GM23338 (cell line): Measurements from ENCODE around the gene RASGRP1. TPM values are rescaled to one million over a fixed set of nuclear protein-coding genes. Genes with fewer than 3 reads are reported as not detected.

Source experiments
- ATAC-seq: fragments of 200-7000 bp; cut with Tn5 transposase; 3 replicates; pipeline ENCODE4 v1.9.1; 2020
- DNase-seq: peaks from one replicate; pipeline ENCODE4 v3.0.0-alpha.2; 2015; ENCODE audit warnings: low spot score
- H2AFZ ChIP-seq: fragments of 200-600 bp; sonication (generic); 2 replicates; pipeline ENCODE4 v1.8.0; 2016; ENCODE audit warnings: antibody characterized with exemption, mild to moderate bottlenecking, moderate library complexity
- H3F3A ChIP-seq: fragments of 200-600 bp; sonication (generic); replicated peaks from 2 replicates; pipeline ENCODE4 v1.8.0; 2017; ENCODE audit warnings: antibody characterized with exemption, mixed run types, low read depth
- H3K27ac ChIP-seq: fragments of 200-600 bp; sonication (generic); 2 replicates; pipeline ENCODE4 v1.6.1; 2016; ENCODE audit warnings: low read depth
- H3K27me3 ChIP-seq: fragments of 200-600 bp; sonication (generic); 2 replicates; pipeline ENCODE4 v1.8.0; 2016; ENCODE audit warnings: mild to moderate bottlenecking, mixed run types, moderate library complexity; ENCODE audit not compliant: insufficient read depth
- H3K36me3 ChIP-seq: fragments of 200-600 bp; sonication (generic); 2 replicates; pipeline ENCODE4 v1.8.0; 2016; ENCODE audit warnings: mild to moderate bottlenecking; ENCODE audit not compliant: insufficient read depth
- H3K4me1 ChIP-seq: fragments of 200-600 bp; sonication (generic); 2 replicates; pipeline ENCODE4 v1.8.0; 2016; ENCODE audit warnings: mild to moderate bottlenecking, moderate library complexity; ENCODE audit not compliant: insufficient read depth
- H3K4me2 ChIP-seq: fragments of 200-600 bp; sonication (generic); 2 replicates; pipeline ENCODE4 v1.7.1; 2017; ENCODE audit warnings: mixed run types
- H3K4me3 ChIP-seq: fragments of 200-600 bp; sonication (generic); 2 replicates; pipeline ENCODE4 v1.6.1; 2016; ENCODE audit warnings: mixed run types
- H3K79me2 ChIP-seq: fragments of 200-600 bp; sonication (generic); replicated peaks from 2 replicates; pipeline ENCODE4 v1.8.0; 2017; ENCODE audit warnings: mild to moderate bottlenecking; ENCODE audit not compliant: insufficient read depth
- H3K9me2 ChIP-seq: fragments of 200-600 bp; sonication (generic); 2 replicates; pipeline ENCODE4 v1.8.0; 2017; ENCODE audit not compliant: insufficient read depth
- H4K20me1 ChIP-seq: fragments of 200-600 bp; sonication (generic); replicated peaks from 2 replicates; pipeline ENCODE4 v1.8.0; 2017; ENCODE audit warnings: mild to moderate bottlenecking; ENCODE audit not compliant: insufficient read depth
- H3K27ac Mint-ChIP-seq: 2 replicates; pipeline ENCODE4 v1.8.0; 2020; ENCODE audit warnings: inconsistent platforms, mild to moderate bottlenecking, moderate library complexity, mixed read lengths
- H3K27me3 Mint-ChIP-seq: 3 replicates; pipeline ENCODE4 v1.8.0; 2022; ENCODE audit warnings: low read depth, mild to moderate bottlenecking, moderate library complexity, mixed read lengths, inconsistent platforms; ENCODE audit not compliant: insufficient read depth, poor library complexity
- H3K36me3 Mint-ChIP-seq: 3 replicates; pipeline ENCODE4 v1.8.0; 2021; ENCODE audit warnings: low read depth, mild to moderate bottlenecking, inconsistent platforms, moderate library complexity, mixed read lengths
- H3K4me1 Mint-ChIP-seq: 3 replicates; pipeline ENCODE4 v1.8.0; 2020; ENCODE audit warnings: mild to moderate bottlenecking, inconsistent platforms, mixed read lengths
- H3K4me3 Mint-ChIP-seq: 3 replicates; pipeline ENCODE4 v1.8.0; 2021; ENCODE audit warnings: moderate library complexity, mild to moderate bottlenecking, inconsistent platforms, mixed read lengths
- H3K9me3 Mint-ChIP-seq: 3 replicates; pipeline ENCODE4 v1.8.0; 2020; ENCODE audit warnings: moderate library complexity, mild to moderate bottlenecking, inconsistent platforms, mixed read lengths
- CTCF ChIP-seq, 2 experiments: fragments of 200-600 bp in 1 of 2; sonication (generic) in 1 of 2; conservative IDR thresholded peaks; 2 replicates each; pipeline versions ENCODE4 v1.5.1 to v1.6.1; 2016 to 2017; ENCODE audit warnings: antibody characterized with exemption in 2 of 2, low read depth in 2 of 2, mild to moderate bottlenecking in 2 of 2, moderate library complexity in 1 of 2
- ETS1 ChIP-seq: IDR thresholded peaks from 2 replicates; pipeline ENCODE4 v1.6.1; 2016; ENCODE audit warnings: antibody characterized with exemption
- EZH2 ChIP-seq: fragments of 200-600 bp; sonication (generic); IDR thresholded peaks from one replicate; pipeline ENCODE4 v1.8.0; 2017; ENCODE audit warnings: antibody characterized with exemption, mild to moderate bottlenecking, low read depth; ENCODE audit not compliant: unreplicated experiment
- EZH2phosphoT487 ChIP-seq: fragments of 200-600 bp; sonication (generic); IDR thresholded peaks from one replicate; pipeline ENCODE4 v1.8.1; 2018; ENCODE audit warnings: antibody characterized with exemption; ENCODE audit not compliant: unreplicated experiment
- NANOG ChIP-seq: IDR thresholded peaks from 2 replicates; pipeline ENCODE4 v1.6.1; 2016; ENCODE audit warnings: antibody characterized with exemption, borderline replicate concordance
- POLR2AphosphoS5 ChIP-seq: IDR thresholded peaks from 2 replicates; pipeline ENCODE4 v1.6.1; 2016; ENCODE audit warnings: antibody characterized with exemption, low read depth
- STAT1 ChIP-seq: IDR thresholded peaks from one replicate; pipeline ENCODE4 v1.6.1; 2016; ENCODE audit warnings: antibody characterized with exemption; ENCODE audit not compliant: unreplicated experiment
- ZNF114 ChIP-seq: fragments of 250-450 bp; sonication (Bioruptor Pico); IDR thresholded peaks from 2 replicates; pipeline ENCODE4 v1.5.0; 2020; ENCODE audit warnings: mild to moderate bottlenecking, moderate library complexity
- ZNF331 ChIP-seq: fragments of 250-450 bp; sonication (Bioruptor Pico); IDR thresholded peaks from 2 replicates; pipeline ENCODE4 v1.5.0; 2020; ENCODE audit warnings: low read depth, mild to moderate bottlenecking, moderate library complexity
- polyA plus RNA-seq: library from polyadenylated mRNA; unstranded; fragments of >200 nt; fragmentation: Nextera tagmentation; extraction: Ambion mirVana; gene quantifications from 2 replicates; pipeline ENCODE4 v1.2.1, GENCODE V29; 2016
- total RNA-seq: library from RNA; depleted of rRNA; stranded (reverse); fragments of >200 nt; shearing (Covaris generic); gene quantifications from 2 replicates; pipeline ENCODE4 v1.2.3, GENCODE V29; 2014

RASGRP1 gene
- total and polyA plus RNA-seq, 2 experiments from 2014 or later, result 1.1 to 1.2 TPM

- H2AFZ ChIP-seq, result no peak overlapping the region
- no peak overlapping the region for H3K27ac Mint-ChIP-seq
- no peaks in the 10 kb centered on the region for H3K79me2 ChIP-seq
- H3K27ac ChIP-seq, result no peak overlapping the region
- peaks cover 10% of the 10 kb centered on the region; the same call in 2 of the 3 replicates for H3K4me1 Mint-ChIP-seq
- H3K9me3 Mint-ChIP-seq, result no peaks in the 10 kb centered on the region
- no peak overlapping the region for H3K4me3 ChIP-seq
- DNase-seq, result no peak
- no peaks in the 10 kb centered on the region for H4K20me1 ChIP-seq
- no peaks in the 10 kb centered on the region for H3K27me3 ChIP-seq
- H3K36me3 ChIP-seq, result no peaks in the 10 kb centered on the region
- ATAC-seq, result no peak
- H3K4me3 Mint-ChIP-seq, result no peak overlapping the region
- peaks cover 8% of the 10 kb centered on the region; the same call in 1 of the 2 replicates for H3K9me2 ChIP-seq
- H3K4me2 ChIP-seq, result no peak overlapping the region
- H3F3A ChIP-seq, result no peaks in the 10 kb centered on the region
- H3K27me3 Mint-ChIP-seq, result peaks cover 2% of the 10 kb centered on the region
- H3K4me1 ChIP-seq, result no peaks in the 10 kb centered on the region
- no peak for TF ChIP-seq NANOG
- no peak for TF ChIP-seq CTCF (conservative IDR thresholded peaks at IDR 0.05; ENCODE audit: low read depth in 2 of 2)
- no peaks in the 10 kb centered on the region for H3K36me3 Mint-ChIP-seq
Observed at GRCh38 chr15:38525489-38525888, 39.1 kb downstream of the RASGRP1 start.

- Histone ChIP-seq H4K20me1 (no peaks in the 10 kb centered on the region), H3K79me2 (no peaks in the 10 kb centered on the region), H3K9me2 (peaks cover 6% of the 10 kb centered on the region; the same call in 1 of the 2 replicates), H3K4me3 (no peak overlapping the region), H3K27me3 (no peaks in the 10 kb centered on the region), H3K4me2 (no peak overlapping the region), H3K27ac (no peak overlapping the region), H3K4me1 (no peaks in the 10 kb centered on the region), H2AFZ (no peak overlapping the region), H3K36me3 (no peaks in the 10 kb centered on the region), H3F3A (no peaks in the 10 kb centered on the region)
- ATAC-seq (no peak), DNase-seq (no peak)
- Mint-ChIP-seq H3K27ac (no peak overlapping the region), H3K27me3 (peaks cover 2% of the 10 kb centered on the region), H3K4me1 (peaks cover 10% of the 10 kb centered on the region; the same call in 2 of the 3 replicates), H3K4me3 (no peak overlapping the region), H3K36me3 (no peaks in the 10 kb centered on the region), H3K9me3 (no peaks in the 10 kb centered on the region)
- TF ChIP-seq CTCF (conservative IDR thresholded peaks at IDR 0.05; ENCODE audit: low read depth in 2 of 2) (no peak), STAT1 (no peak), POLR2AphosphoS5 (no peak), ZNF331 (no peak)
Observed at GRCh38 chr15:38524156-38524555, 40.5 kb downstream of the RASGRP1 start.

GRCh38 chr15:38522922-38523321 is 41.7 kb downstream of the RASGRP1 start:
- Mint-ChIP-seq H3K27me3 (peaks cover 3% of the 10 kb centered on the region), H3K4me1 (peaks cover 14% of the 10 kb centered on the region; the same call in 2 of the 3 replicates), H3K36me3 (no peaks in the 10 kb centered on the region), H3K4me3 (no peak overlapping the region), H3K9me3 (no peaks in the 10 kb centered on the region), H3K27ac (no peak overlapping the region)
- Histone ChIP-seq H3K79me2 (no peaks in the 10 kb centered on the region), H3K4me1 (no peaks in the 10 kb centered on the region), H4K20me1 (no peaks in the 10 kb centered on the region), H3K36me3 (no peaks in the 10 kb centered on the region), H3K27ac (no peak overlapping the region), H3K9me2 (no peaks in the 10 kb centered on the region), H3F3A (no peaks in the 10 kb centered on the region), H2AFZ (no peak overlapping the region), H3K4me3 (no peak overlapping the region), H3K27me3 (no peaks in the 10 kb centered on the region), H3K4me2 (no peak overlapping the region)
- DNase-seq (no peak), ATAC-seq (no peak)
- TF ChIP-seq ZNF114 (CRISPR knock-in tag), result no peak
- no peak for TF ChIP-seq EZH2
- TF ChIP-seq STAT1, result no peak
- no peak for TF ChIP-seq ETS1
- TF ChIP-seq POLR2AphosphoS5, result no peak
- TF ChIP-seq EZH2phosphoT487, result no peak
